T-cell (primary cell): Measurements from ENCODE around the gene ZAR1. TPM values are rescaled to one million over a fixed set of nuclear protein-coding genes. Genes with fewer than 3 reads are reported as not detected.

Experiments
- ATAC-seq, 4 experiments: fragments of 200-7000 bp in 3 of 4; fragments of 150-1000 bp in 1 of 4; cut with Tn5 transposase; replicated peaks in 1 of 4; 1 replicate in 3 of 4; 2 replicates in 1 of 4; pipeline ENCODE4 v1.10.0; 2021; ENCODE audit warnings: moderate library complexity in 3 of 4, mild to moderate bottlenecking in 2 of 4, moderate number of reproducible peaks in 1 of 4
- CTCF ChIA-PET, 2 donors: fragments of 300-600 bp; sonication (Branson Sonifier 250); formaldehyde crosslinking; loops; one replicate each; lab custom pipeline; 2022; ENCODE audit warnings: antibody characterized with exemption in 2 of 2; lab: Charles Lee
- POLR2A ChIA-PET, 2 donors: fragments of 300-600 bp; sonication (Branson Sonifier 250); formaldehyde crosslinking; loops; one replicate each; lab custom pipeline; 2022; ENCODE audit warnings: antibody characterized with exemption in 2 of 2; lab: Charles Lee
- DNase-seq, 35 experiments: peaks; one replicate each; pipeline versions ENCODE4 v3.0.0 to v3.0.0-alpha.2; 2013 to 2023
- H3K27ac ChIP-seq: one replicate; pipeline ENCODE4 v1.5.1; 2013; ENCODE audit warnings: low read length
- H3K27me3 ChIP-seq, 2 experiments: replicated peaks in 1 of 2; 1 replicate in 1 of 2; 2 replicates in 1 of 2; pipeline versions ENCODE4 v1.6.1 to v1.7.0; 2013; ENCODE audit warnings: low read length in 1 of 2, mixed read lengths in 1 of 2; ENCODE audit not compliant: control insufficient read depth in 2 of 2, insufficient read depth in 2 of 2; ENCODE audit errors: extremely low read depth in 1 of 2
- H3K36me3 ChIP-seq, 2 donors: 1 replicate in 1 of 2; 2 replicates in 1 of 2; pipeline versions ENCODE4 v1.6.1 to v1.7.0; 2013; ENCODE audit warnings: low read length in 1 of 2; ENCODE audit not compliant: control insufficient read depth in 2 of 2, insufficient read depth in 1 of 2; ENCODE audit errors: extremely low read depth in 1 of 2
- H3K4me1 ChIP-seq, 2 experiments: 1 replicate in 1 of 2; 2 replicates in 1 of 2; pipeline versions ENCODE4 v1.6.1 to v1.7.0; 2013; ENCODE audit warnings: low read length in 2 of 2, mixed read lengths in 1 of 2; ENCODE audit not compliant: insufficient read depth in 2 of 2, control insufficient read depth in 1 of 2; ENCODE audit errors: extremely low read depth in 1 of 2
- H3K4me3 ChIP-seq, 2 donors: 1 replicate in 1 of 2; 2 replicates in 1 of 2; pipeline versions ENCODE4 v1.5.1 to v1.7.0; 2013; ENCODE audit warnings: mild to moderate bottlenecking in 2 of 2, low read length in 1 of 2, moderate library complexity in 1 of 2; ENCODE audit not compliant: control insufficient read depth in 1 of 2; ENCODE audit errors: extremely low read depth in 1 of 2
- H3K9me3 ChIP-seq: 2 replicates; pipeline ENCODE4 v1.7.0; 2013
- H3K27ac Mint-ChIP-seq, 2 donors: one replicate each; pipeline ENCODE4 v1.8.0; 2020 to 2021; ENCODE audit warnings: mild to moderate bottlenecking in 2 of 2, mixed read lengths in 2 of 2
- H3K27me3 Mint-ChIP-seq, 2 donors: one replicate each; pipeline ENCODE4 v1.8.0; 2021 to 2022; ENCODE audit warnings: mixed read lengths in 2 of 2
- H3K36me3 Mint-ChIP-seq: one replicate; pipeline ENCODE4 v1.8.0; 2021; ENCODE audit warnings: mixed read lengths
- H3K4me1 Mint-ChIP-seq, 3 donors: one replicate each; pipeline ENCODE4 v1.8.0; 2020 to 2022; ENCODE audit warnings: mixed read lengths in 3 of 3, mild to moderate bottlenecking in 1 of 3
- H3K4me3 Mint-ChIP-seq, 3 donors: one replicate each; pipeline ENCODE4 v1.8.0; 2020 to 2022; ENCODE audit warnings: mild to moderate bottlenecking in 3 of 3, mixed read lengths in 3 of 3, moderate library complexity in 3 of 3
- H3K9me3 Mint-ChIP-seq, 3 donors: one replicate each; pipeline ENCODE4 v1.8.0; 2020 to 2022; ENCODE audit warnings: mixed read lengths in 3 of 3
- WGBS: methylation state at CpG from one replicate; pipeline ENCODE4 v1.1.5; 2013; ENCODE audit warnings: missing lambda C conversion rate; ENCODE audit not compliant: insufficient coverage; 5-methylcytosine and 5-hydroxymethylcytosine counted together
- total RNA-seq, 35 experiments: library from RNA in 6 of 35; stranded (reverse) in 6 of 35; fragments of 120-200 nt in 1 of 35; gene quantifications; one replicate each; pipeline versions ENCODE4 v1.2.1 to v1.2.4 and lab custom pipeline; 2013 to 2026

ZAR1 gene
- total RNA-seq, 5 donors from 2014 or later (not counting 1 experiment from before 2014, with no cell fraction given): not detected

DNA sequence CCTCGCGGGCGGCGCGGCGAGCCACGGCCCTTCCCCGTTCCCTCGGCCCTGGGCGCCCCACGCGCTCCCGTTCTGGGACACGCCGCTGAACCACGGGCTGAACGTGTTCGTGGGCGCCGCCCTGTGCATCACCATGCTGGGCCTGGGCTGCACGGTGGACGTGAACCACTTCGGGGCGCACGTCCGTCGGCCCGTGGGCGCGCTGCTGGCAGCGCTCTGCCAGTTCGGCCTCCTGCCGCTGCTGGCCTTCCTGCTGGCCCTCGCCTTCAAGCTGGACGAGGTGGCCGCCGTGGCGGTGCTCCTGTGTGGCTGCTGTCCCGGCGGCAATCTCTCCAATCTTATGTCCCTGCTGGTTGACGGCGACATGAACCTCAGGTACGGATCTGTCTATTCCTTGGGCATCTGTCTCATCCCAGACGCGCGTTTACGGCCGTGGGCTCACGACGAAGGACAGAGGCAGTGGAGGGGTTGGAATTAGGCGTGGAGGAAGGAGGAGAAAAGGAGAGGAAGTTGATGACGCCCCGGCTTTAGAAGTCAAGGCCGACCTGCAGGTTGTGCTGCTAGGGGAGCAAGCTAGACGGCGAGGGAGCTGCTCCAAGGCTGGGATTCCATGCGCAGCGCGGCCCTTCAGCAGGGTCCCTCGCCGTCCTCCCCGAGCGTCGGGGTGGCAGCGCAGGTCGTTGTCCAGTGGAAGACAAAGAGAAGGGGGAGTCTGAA, 6.1 kb upstream of the ZAR1 start:
- ChIA-PET POLR2A (no interaction called here), CTCF (interaction anchor here in 1 of 2 donors (0.6 kb wide), 1 partner anchor 461 kb away, joined by 5 read pairs; no protein-coding TSS in a partner anchor)
- Mint-ChIP-seq H3K4me3 (peak overlapping the region; percentile 67 to 72 (median 70)), H3K27me3 (peaks cover 61 to 65% of the 10 kb centered on the region in 2 donors), H3K27ac (peak overlapping the region in 1 of 2 donors; percentile 65), H3K9me3 (peaks cover 0 to 4% (median 0%) of the 10 kb centered on the region in 3 donors), H3K4me1 (peaks cover 14 to 19% (median 19%) of the 10 kb centered on the region in 3 donors), H3K36me3 (no peaks in the 10 kb centered on the region)
- Histone ChIP-seq H3K27me3 (peaks cover 26 to 38% of the 10 kb centered on the region in 2 experiments), H3K4me3 (peak overlapping the region in 1 of 2 donors; percentile 58), H3K27ac (no peak overlapping the region), H3K36me3 (no peaks in the 10 kb centered on the region), H3K4me1 (peaks cover 2 to 14% of the 10 kb centered on the region in 2 experiments), H3K9me3 (no peaks in the 10 kb centered on the region)
- DNase-seq: peak in 2 of 35 experiments; percentile 8 to 21
- 12% methylated on average over 60 of the region's 66 CpGs for WGBS
- peak; percentile 50 to 73 (median 61) for ATAC-seq

- peak overlapping the region in 1 of 2 donors; percentile 58 for H3K4me3 ChIP-seq
- Mint-ChIP-seq H3K4me3 (peak overlapping the region; percentile 67 to 72 (median 70)), H3K27ac (no peak overlapping the region), H3K36me3 (no peaks in the 10 kb centered on the region), H3K4me1 (peaks cover 14 to 19% (median 19%) of the 10 kb centered on the region in 3 donors), H3K27me3 (peaks cover 61 to 72% of the 10 kb centered on the region in 2 donors), H3K9me3 (peaks cover 0 to 4% (median 0%) of the 10 kb centered on the region in 3 donors)
- peaks cover 2 to 16% of the 10 kb centered on the region in 2 experiments for H3K4me1 ChIP-seq
- no peaks in the 10 kb centered on the region for H3K36me3 ChIP-seq
- CTCF ChIA-PET: no interaction called here
- 30% methylated on average over 16 of the region's 22 CpGs for WGBS
- ATAC-seq (no peak), DNase-seq (no peak)
- POLR2A ChIA-PET: no interaction called here
- peaks cover 24 to 41% of the 10 kb centered on the region in 2 experiments for H3K27me3 ChIP-seq
- H3K27ac ChIP-seq: no peak overlapping the region
- no peaks in the 10 kb centered on the region for H3K9me3 ChIP-seq
These were observed 5.4 kb upstream of the ZAR1 start for GRCh38 chr4:48484494-48485168.

- no peak overlapping the region for H3K4me3 ChIP-seq
- ATAC-seq (no peak), DNase-seq (no peak)
- Mint-ChIP-seq H3K27me3 (peaks cover 34 to 53% of the 10 kb centered on the region in 2 donors), H3K9me3 (no peaks in the 10 kb centered on the region), H3K4me1 (peaks cover 5 to 6% (median 5%) of the 10 kb centered on the region in 3 donors), H3K27ac (no peak overlapping the region), H3K4me3 (peak overlapping the region in 2 of 3 donors; percentile 46 to 66), H3K36me3 (no peaks in the 10 kb centered on the region)
- H3K4me1 ChIP-seq: peaks cover 0 to 14% of the 10 kb centered on the region in 2 experiments
- no peak overlapping the region for H3K27ac ChIP-seq
- POLR2A ChIA-PET: no interaction called here
- no peaks in the 10 kb centered on the region for H3K36me3 ChIP-seq
- H3K9me3 ChIP-seq: no peaks in the 10 kb centered on the region
- peaks cover 15 to 26% of the 10 kb centered on the region in 2 experiments for H3K27me3 ChIP-seq
- 28% methylated on average over 13 of the region's 14 CpGs for WGBS
- CTCF ChIA-PET: no interaction called here
These were observed 405 bp upstream of the ZAR1 start for GRCh38 chr4:48489683-48490011.

- Histone ChIP-seq H3K4me3 (peak overlapping the region in 1 of 2 donors; percentile 57), H3K9me3 (no peaks in the 10 kb centered on the region), H3K27me3 (peaks cover 9 to 23% of the 10 kb centered on the region in 2 experiments), H3K27ac (no peak overlapping the region), H3K36me3 (no peaks in the 10 kb centered on the region), H3K4me1 (peaks cover 0 to 10% of the 10 kb centered on the region in 2 experiments)
- Mint-ChIP-seq H3K36me3 (no peaks in the 10 kb centered on the region), H3K4me3 (peak overlapping the region; percentile 20 to 21 (median 21)), H3K4me1 (peaks cover 0 to 2% (median 0%) of the 10 kb centered on the region in 3 donors), H3K9me3 (no peaks in the 10 kb centered on the region), H3K27me3 (peaks cover 23 to 44% of the 10 kb centered on the region in 2 donors), H3K27ac (no peak overlapping the region)
- 17% methylated on average over 102 of the region's 104 CpGs for WGBS
- ChIA-PET POLR2A (no interaction called here), CTCF (interaction anchor here in 1 of 2 donors (0.5 kb wide), 1 partner anchor 89 kb away, joined by 3 read pairs; no protein-coding TSS in a partner anchor)
- ATAC-seq (peak in 3 of 4 experiments; percentile 20 to 38 (median 34)), DNase-seq (peak in 1 of 35 experiments; percentile 4)
These were observed 845 bp downstream of the ZAR1 start for GRCh38 chr4:48490680-48491513.

GRCh38 chr4:48491514-48492176, 1.6 kb downstream of the ZAR1 start:
- peaks cover 0 to 10% of the 10 kb centered on the region in 2 experiments for H3K4me1 ChIP-seq
- ChIA-PET CTCF (interaction anchor here in 1 of 2 donors (0.5 to 0.6 kb wide), 2 partner anchors 89 to 350 kb away, joined by 3 read pairs; no protein-coding TSS in a partner anchor), POLR2A (interaction anchor here in 1 of 2 donors (0.6 kb wide), 1 partner anchor 990 kb away, joined by 3 read pairs; no protein-coding TSS in a partner anchor)
- no peaks in the 10 kb centered on the region for H3K9me3 ChIP-seq
- peaks cover 0 to 2% (median 0%) of the 10 kb centered on the region in 3 donors for H3K4me1 Mint-ChIP-seq
- H3K4me3 ChIP-seq: peak overlapping the region in 1 of 2 donors; percentile 57
- no peaks in the 10 kb centered on the region for H3K36me3 ChIP-seq
- H3K27ac Mint-ChIP-seq: no peak overlapping the region
- H3K27me3 Mint-ChIP-seq: peaks cover 23 to 44% of the 10 kb centered on the region in 2 donors
- no peak overlapping the region for H3K27ac ChIP-seq
- DNase-seq (no peak), ATAC-seq (no peak)
- WGBS: 68% methylated on average over 16 of the region's 23 CpGs
- peaks cover 7 to 23% of the 10 kb centered on the region in 2 experiments for H3K27me3 ChIP-seq
- H3K36me3 Mint-ChIP-seq: peaks cover 6% of the 10 kb centered on the region
- peak overlapping the region; percentile 20 to 21 (median 21) for H3K4me3 Mint-ChIP-seq
- H3K9me3 Mint-ChIP-seq: no peaks in the 10 kb centered on the region
